ENCODE measurements around the gene ADCK1. TPM values are rescaled to one million over a fixed set of nuclear protein-coding genes. Genes with fewer than 3 reads are reported as not detected.

ADCK1 gene
- total RNA-seq, 1 experiment from 2014 or later, result 8.8 TPM

- no peaks in the 10 kb centered on the region for H3K9me3 ChIP-seq
- H3K4me1 ChIP-seq, result no peaks in the 10 kb centered on the region
- H3K4me1 Mint-ChIP-seq (ENCODE audit: low read depth, unreplicated experiment), result no peaks in the 10 kb centered on the region
- CTCF ChIA-PET, result no interaction called here
- TF ChIP-seq CTCF (IDR thresholded peaks at IDR 0.05; ENCODE audit: insufficient read depth in 1 of 2, low read depth in 1 of 2, low read length in 1 of 2, severe bottlenecking in 1 of 2, unreplicated experiment in 1 of 2), result no peak
- BruUV-seq (replicated peaks), result no TSS peak
- intact Hi-C loops (cut with micrococcal nuclease; ENCODE audit: unreplicated experiment), result no loop called here
- POLR2A ChIA-PET, result no interaction called here
- DNase-seq, result no peak
- H3K36me3 Mint-ChIP-seq (ENCODE audit: insufficient read depth, unreplicated experiment), result no peaks in the 10 kb centered on the region
- H3K36me3 ChIP-seq (ENCODE audit: control insufficient read depth, insufficient read depth, low read length), result no peaks in the 10 kb centered on the region; the same call in 1 of the 2 replicates
- no peaks in the 10 kb centered on the region for H3K27me3 Mint-ChIP-seq (ENCODE audit: insufficient read depth, unreplicated experiment)
- no peak overlapping the region for H3K4me3 Mint-ChIP-seq (ENCODE audit: unreplicated experiment)
- no peak overlapping the region for H3K4me3 ChIP-seq (ENCODE audit: low read depth, low read length)
- H3K27me3 ChIP-seq (replicated peaks; ENCODE audit: control insufficient read depth, insufficient read depth, low read length), result no peaks in the 10 kb centered on the region
- no peak overlapping the region for H3K27ac Mint-ChIP-seq (ENCODE audit: unreplicated experiment)
- H3K9me3 Mint-ChIP-seq (ENCODE audit: unreplicated experiment), result no peaks in the 10 kb centered on the region
Observed at GRCh38 chr14:77822741-77823140, 22.8 kb downstream of the ADCK1 start.

- no peaks in the 10 kb centered on the region; the same call in 1 of the 2 replicates for H3K36me3 ChIP-seq (ENCODE audit: control insufficient read depth, insufficient read depth, low read length)
- ChIA-PET POLR2A (no interaction called here), CTCF (no interaction called here)
- no peak for DNase-seq
- H3K27me3 Mint-ChIP-seq (ENCODE audit: insufficient read depth, unreplicated experiment), result no peaks in the 10 kb centered on the region
- no peaks in the 10 kb centered on the region for H3K9me3 Mint-ChIP-seq (ENCODE audit: unreplicated experiment)
- no peak overlapping the region for H3K4me3 Mint-ChIP-seq (ENCODE audit: unreplicated experiment)
- H3K4me1 Mint-ChIP-seq (ENCODE audit: low read depth, unreplicated experiment), result no peaks in the 10 kb centered on the region
- BruUV-seq (replicated peaks), result no TSS peak
- H3K4me1 ChIP-seq, result no peaks in the 10 kb centered on the region
- TF ChIP-seq CTCF (IDR thresholded peaks at IDR 0.05; ENCODE audit: insufficient read depth in 1 of 2, low read depth in 1 of 2, low read length in 1 of 2, severe bottlenecking in 1 of 2, unreplicated experiment in 1 of 2), result no peak
- no peak overlapping the region for H3K27ac Mint-ChIP-seq (ENCODE audit: unreplicated experiment)
- no peaks in the 10 kb centered on the region for H3K36me3 Mint-ChIP-seq (ENCODE audit: insufficient read depth, unreplicated experiment)
- intact Hi-C loops (cut with micrococcal nuclease; ENCODE audit: unreplicated experiment), result no loop called here
- H3K27me3 ChIP-seq (replicated peaks; ENCODE audit: control insufficient read depth, insufficient read depth, low read length), result no peaks in the 10 kb centered on the region
- no peak overlapping the region for H3K4me3 ChIP-seq (ENCODE audit: low read depth, low read length)
- no peaks in the 10 kb centered on the region for H3K9me3 ChIP-seq
Observed at GRCh38 chr14:77823378-77823777, 23.5 kb downstream of the ADCK1 start.

GRCh38 chr14:77825895-77826519 lies 26.1 kb downstream of the ADCK1 start:
- no TSS peak for BruUV-seq (replicated peaks)
- CTCF ChIA-PET, result no interaction called here
- no peaks in the 10 kb centered on the region for H3K36me3 ChIP-seq (ENCODE audit: control insufficient read depth, insufficient read depth, low read length)

More at GRCh38 chr14:77825895-77826519, 26.1 kb downstream of the ADCK1 start:
- Mint-ChIP-seq H3K27me3 (ENCODE audit: insufficient read depth, unreplicated experiment) (no peaks in the 10 kb centered on the region), H3K4me1 (ENCODE audit: low read depth, unreplicated experiment) (no peaks in the 10 kb centered on the region), H3K4me3 (ENCODE audit: unreplicated experiment) (no peak overlapping the region), H3K9me3 (ENCODE audit: unreplicated experiment) (no peaks in the 10 kb centered on the region), H3K36me3 (ENCODE audit: insufficient read depth, unreplicated experiment) (no peaks in the 10 kb centered on the region), H3K27ac (ENCODE audit: unreplicated experiment) (no peak overlapping the region)
- no peak for TF ChIP-seq CTCF (IDR thresholded peaks at IDR 0.05; ENCODE audit: insufficient read depth in 1 of 2, low read depth in 1 of 2, low read length in 1 of 2, severe bottlenecking in 1 of 2, unreplicated experiment in 1 of 2)
- intact Hi-C loops (cut with micrococcal nuclease; ENCODE audit: unreplicated experiment), result no loop called here
- Histone ChIP-seq H3K9me3 (no peaks in the 10 kb centered on the region), H3K4me1 (peaks cover 6% of the 10 kb centered on the region; the same call in 1 of the 2 replicates), H3K27me3 (replicated peaks; ENCODE audit: control insufficient read depth, insufficient read depth, low read length) (no peaks in the 10 kb centered on the region), H3K4me3 (ENCODE audit: low read depth, low read length) (no peak overlapping the region)
- no peak for DNase-seq
- POLR2A ChIA-PET, result no interaction called here
